Midbrain (tissue), 1 donor: ENCODE measurements around the gene CLIC1.

Source experiments
- DNase-seq: peaks from one replicate; lab custom pipeline; 2025; lab: John Stamatoyannopoulos, UW

Gene CLIC1

GRCh38 chr6:31768363-31769257 lies 32.3 kb upstream of the CLIC1 start:
- DNase-seq = peak; percentile 5

- DNase-seq = no peak
Measured at GRCh38 chr6:31767096-31767645, 30.8 kb upstream of the CLIC1 start.

- DNase-seq = no peak
Measured at GRCh38 chr6:31765910-31766794, 29.8 kb upstream of the CLIC1 start.

GRCh38 chr6:31765559-31765909 lies 29.2 kb upstream of the CLIC1 start:
- no peak for DNase-seq

- no peak for DNase-seq
Measured at GRCh38 chr6:31764198-31764597, 27.9 kb upstream of the CLIC1 start.

- peak; percentile 28 for DNase-seq
Measured at GRCh38 chr6:31763619-31763940, 27.2 kb upstream of the CLIC1 start.

GRCh38 chr6:31762878-31763618 lies 26.7 kb upstream of the CLIC1 start:
- no peak for DNase-seq

GRCh38 chr6:31762356-31762755 lies 26.0 kb upstream of the CLIC1 start, which contains the start of gene SAPCD1:
Gene SAPCD1, plus strand, starts transcription at chr6:31762656. Its CDS starts 399 bp downstream, at chr6:31763055.
- DNase-seq = no peak

GRCh38 chr6:31761343-31761742 lies 25.0 kb upstream of the CLIC1 start:
- no peak for DNase-seq

GRCh38 chr6:31760790-31761189 lies 24.5 kb upstream of the CLIC1 start:
- DNase-seq = no peak

- DNase-seq = no peak
Measured at GRCh38 chr6:31758281-31758680, 22.0 kb upstream of the CLIC1 start.

GRCh38 chr6:31752739-31753319 lies 16.5 kb upstream of the CLIC1 start:
- no peak for DNase-seq

GRCh38 chr6:31750411-31751022 lies 14.2 kb upstream of the CLIC1 start:
- no peak for DNase-seq

- DNase-seq = no peak
Measured at GRCh38 chr6:31749301-31750036, 13.1 kb upstream of the CLIC1 start.

- no peak for DNase-seq
Measured at GRCh38 chr6:31744422-31744821, 8.1 kb upstream of the CLIC1 start.

GRCh38 chr6:31742894-31743293 lies 6.6 kb upstream of the CLIC1 start:
- no peak for DNase-seq

GRCh38 chr6:31741815-31742214 lies 5.5 kb upstream of the CLIC1 start:
- DNase-seq = no peak

GRCh38 chr6:31740397-31741223 lies 4.3 kb upstream of the CLIC1 start:
- no peak for DNase-seq

GRCh38 chr6:31739639-31740396 lies 3.5 kb upstream of the CLIC1 start, which contains the start of gene MSH5:
Gene MSH5, plus strand, starts transcription at chr6:31740005. Its CDS starts 462 bp downstream, at chr6:31740467.
- peak; percentile 98 for DNase-seq
